GM18526 (cell line): Measurements from ENCODE around the gene RBM12.

Experiments used
- POLR2A ChIP-seq: IDR thresholded peaks from 3 replicates; pipeline ENCODE4 v1.6.1; 2011; ENCODE audit not compliant: insufficient read length; ENCODE audit errors: extremely low read depth

Gene RBM12

GRCh38 chr20:35641743-35642142, 23.0 kb downstream of the RBM12 start:
- TF ChIP-seq POLR2A = no peak

- no peak for TF ChIP-seq POLR2A
These were observed 24.0 kb downstream of the RBM12 start for GRCh38 chr20:35640724-35641123.

DNA sequence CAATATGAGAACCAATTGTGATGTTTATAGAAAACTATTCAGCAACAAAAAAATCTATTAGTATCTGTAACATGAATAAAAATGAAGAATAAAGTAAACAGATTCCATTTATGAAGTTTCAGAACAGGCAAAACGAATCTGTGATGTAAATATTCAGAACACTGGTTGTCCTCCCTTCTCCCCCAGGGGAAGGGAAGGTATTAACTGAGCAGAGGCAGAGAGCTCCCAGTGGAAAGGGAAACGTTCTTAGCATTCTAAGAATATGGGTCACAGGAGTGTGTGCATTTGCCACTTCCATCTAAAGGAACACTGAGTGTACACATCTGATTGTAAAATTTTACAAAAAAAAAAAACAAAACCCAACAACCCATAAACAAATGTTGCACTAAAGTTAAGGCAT, 25.9 kb downstream of the RBM12 start:
- no peak for TF ChIP-seq POLR2A

DNA sequence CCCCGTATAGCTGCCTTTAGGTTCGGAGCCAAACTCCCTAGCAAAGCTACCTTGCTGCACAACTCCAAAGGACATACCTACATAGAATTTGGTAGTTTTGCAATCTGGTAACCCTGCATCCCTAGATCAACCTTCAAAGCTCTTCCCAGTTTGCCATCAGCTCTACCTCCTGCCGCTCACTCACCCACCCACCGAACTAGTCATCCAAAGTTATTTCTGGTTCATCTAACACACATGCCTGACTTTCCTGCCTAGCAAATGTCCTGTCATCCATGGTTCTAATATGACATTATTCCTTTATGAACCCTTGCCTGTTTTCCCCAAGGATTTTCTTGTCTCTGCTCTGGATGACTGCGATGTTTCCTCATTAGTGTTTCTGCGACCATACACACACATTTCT, 27.4 kb downstream of the RBM12 start:
- no peak for TF ChIP-seq POLR2A

DNA sequence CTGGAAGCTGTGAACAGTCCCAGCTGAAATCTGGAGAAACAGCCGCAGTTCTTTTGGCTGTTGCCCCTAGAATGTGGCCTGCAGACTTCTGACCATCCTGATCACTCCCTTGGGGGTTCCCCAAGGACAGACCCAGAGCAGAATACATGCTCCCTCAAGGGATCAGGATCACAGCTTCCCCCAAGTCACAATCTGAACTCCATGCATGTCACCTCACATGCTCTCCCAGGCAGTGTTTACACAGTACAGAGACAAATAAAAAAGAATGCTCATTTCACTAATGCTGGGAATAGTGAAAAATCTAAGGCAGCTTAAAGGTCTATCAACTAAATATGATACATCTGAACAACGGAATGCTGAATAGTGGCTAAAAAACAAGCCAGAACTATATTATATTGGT, 28.6 kb downstream of the RBM12 start:
- no peak for TF ChIP-seq POLR2A

- TF ChIP-seq POLR2A = no peak
These were observed 29.0 kb downstream of the RBM12 start for GRCh38 chr20:35635652-35636051.

- no peak for TF ChIP-seq POLR2A
These were observed 32.1 kb downstream of the RBM12 start for GRCh38 chr20:35632539-35633115.

DNA sequence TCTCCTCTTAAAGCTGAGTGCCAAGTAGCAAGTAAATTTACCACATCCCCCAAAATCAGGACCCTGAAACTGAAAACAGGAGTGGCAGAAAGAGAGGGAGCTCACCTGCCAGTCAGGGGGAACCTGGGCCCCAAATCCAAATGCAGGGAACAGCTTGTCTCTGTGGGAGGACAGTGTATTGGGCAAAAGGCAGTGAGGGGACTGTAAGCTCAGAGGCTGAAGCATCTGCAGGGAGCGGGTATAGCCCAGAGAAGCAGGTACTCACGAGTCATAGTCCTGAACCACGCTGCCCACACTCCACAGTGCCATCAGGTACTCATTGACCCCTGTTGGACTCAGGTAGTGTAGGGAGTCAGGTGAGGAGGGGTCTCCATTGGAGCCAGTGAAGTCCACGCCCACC, 34.1 kb downstream of the RBM12 start:
- no peak for TF ChIP-seq POLR2A

GRCh38 chr20:35629427-35630145, 35.1 kb downstream of the RBM12 start:
- no peak for TF ChIP-seq POLR2A

DNA sequence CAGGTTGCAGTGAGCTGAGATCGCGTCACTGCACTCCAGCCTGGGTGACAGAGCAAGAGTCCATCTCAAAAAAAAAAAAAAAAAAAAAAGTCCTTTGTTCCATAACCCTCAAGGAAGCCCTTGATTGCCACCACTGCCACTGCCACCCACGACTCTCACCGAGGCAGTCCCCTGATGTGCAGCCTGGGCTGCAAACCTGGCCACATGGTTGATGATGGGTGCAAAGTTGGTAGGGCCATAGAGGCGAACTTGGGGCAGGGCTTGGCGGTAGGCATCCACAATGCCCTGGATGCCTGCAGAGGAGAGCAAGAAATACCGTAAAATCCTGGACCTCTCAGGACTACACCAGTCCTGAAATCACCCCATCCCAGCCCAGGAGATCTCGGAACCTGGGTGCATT, 37.6 kb downstream of the RBM12 start:
- no peak for TF ChIP-seq POLR2A

- no peak for TF ChIP-seq POLR2A
These were observed 38.2 kb downstream of the RBM12 start for GRCh38 chr20:35626386-35627001.

DNA sequence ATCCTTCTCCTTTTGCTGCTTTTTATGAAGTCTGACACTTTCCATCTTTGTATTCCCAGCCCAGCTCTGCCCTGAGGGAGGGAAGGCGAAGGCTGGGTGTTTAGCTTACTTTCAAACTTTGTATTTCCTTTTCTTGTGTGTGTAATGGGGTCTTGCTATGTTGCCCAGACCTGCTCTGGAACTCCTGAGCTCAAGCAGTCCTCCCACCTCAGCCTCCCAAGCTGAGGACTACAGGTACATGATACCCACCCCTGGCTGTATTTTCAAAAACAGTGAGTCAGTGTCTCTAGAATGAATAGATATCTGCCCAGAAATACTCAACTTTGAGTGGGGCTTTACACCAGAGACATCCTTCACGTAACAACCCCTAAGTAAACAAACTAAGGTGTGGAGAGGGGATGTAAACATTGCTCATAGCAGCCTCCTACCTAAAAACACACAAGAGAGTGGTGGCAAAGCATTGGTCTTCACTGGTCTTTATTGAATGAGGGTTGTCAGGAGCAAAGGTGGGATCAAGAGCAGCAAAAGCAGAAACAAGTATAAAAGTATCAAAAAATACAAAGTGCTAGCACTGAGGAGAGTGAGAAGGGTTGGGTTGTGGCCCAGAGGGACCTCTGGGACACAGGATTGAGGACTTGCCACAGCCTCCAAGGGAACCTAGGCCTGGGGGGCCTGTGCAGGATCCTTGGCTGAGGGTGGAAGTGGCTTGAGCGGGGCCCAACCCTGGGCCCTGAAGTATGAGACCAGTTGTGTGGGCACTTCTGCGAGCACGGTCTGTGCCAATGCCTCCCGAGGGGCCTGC, 38.9 kb downstream of the RBM12 start:
- no peak for TF ChIP-seq POLR2A

DNA sequence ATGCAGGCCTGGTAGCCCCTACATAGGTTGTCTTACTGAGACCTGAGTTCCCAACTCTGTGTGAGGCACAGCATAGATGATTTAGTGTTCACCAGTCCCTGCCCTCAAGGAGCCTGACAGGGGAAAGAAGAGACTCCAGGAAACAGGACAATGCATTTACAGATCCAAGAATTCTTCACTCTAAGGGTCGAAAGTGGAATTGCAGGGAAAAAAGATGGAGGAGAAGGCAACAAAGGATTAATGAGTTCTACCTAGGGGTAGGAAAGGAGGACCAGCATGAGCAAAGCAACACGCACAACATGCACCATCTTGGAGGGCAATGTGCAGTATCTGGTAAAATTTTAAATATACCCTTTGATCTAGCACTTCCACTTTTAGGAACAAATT, 43.1 kb downstream of the RBM12 start:
- TF ChIP-seq POLR2A = no peak

DNA sequence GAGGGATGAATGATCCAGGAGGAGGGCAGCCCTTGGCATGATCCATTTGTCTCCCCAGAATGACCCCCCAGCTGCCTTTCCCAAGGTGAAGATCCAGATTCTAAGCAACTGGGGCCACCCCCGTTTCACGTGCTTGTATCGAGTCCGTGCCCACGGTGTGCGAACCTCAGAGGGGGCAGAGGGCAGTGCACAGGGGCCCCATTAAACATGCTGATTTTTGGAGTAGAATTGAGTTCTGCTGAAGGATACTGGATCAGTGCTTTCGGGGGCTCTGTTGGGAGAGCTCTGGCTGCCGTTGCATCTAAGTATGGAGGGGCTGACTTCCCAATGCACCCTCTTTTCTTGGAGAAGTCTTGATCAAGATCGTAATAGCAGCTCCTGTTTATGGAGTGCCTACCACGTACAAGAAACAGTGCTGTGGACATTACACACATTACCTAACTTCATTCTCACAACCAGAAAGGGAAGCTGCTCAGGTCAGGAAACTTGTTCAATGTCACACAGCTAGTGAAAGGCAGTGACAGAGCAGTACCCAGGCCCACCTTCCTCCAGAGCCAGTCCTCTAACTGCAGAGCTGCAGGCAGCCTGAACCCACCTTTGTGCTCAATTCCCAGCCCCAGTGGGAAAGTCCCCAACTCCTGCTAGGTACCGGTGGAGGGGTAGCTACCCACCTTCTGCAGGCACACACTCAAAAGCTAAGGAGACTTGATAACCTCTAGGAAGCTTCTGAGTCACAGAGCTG, 43.7 kb downstream of the RBM12 start:
- no peak for TF ChIP-seq POLR2A

DNA sequence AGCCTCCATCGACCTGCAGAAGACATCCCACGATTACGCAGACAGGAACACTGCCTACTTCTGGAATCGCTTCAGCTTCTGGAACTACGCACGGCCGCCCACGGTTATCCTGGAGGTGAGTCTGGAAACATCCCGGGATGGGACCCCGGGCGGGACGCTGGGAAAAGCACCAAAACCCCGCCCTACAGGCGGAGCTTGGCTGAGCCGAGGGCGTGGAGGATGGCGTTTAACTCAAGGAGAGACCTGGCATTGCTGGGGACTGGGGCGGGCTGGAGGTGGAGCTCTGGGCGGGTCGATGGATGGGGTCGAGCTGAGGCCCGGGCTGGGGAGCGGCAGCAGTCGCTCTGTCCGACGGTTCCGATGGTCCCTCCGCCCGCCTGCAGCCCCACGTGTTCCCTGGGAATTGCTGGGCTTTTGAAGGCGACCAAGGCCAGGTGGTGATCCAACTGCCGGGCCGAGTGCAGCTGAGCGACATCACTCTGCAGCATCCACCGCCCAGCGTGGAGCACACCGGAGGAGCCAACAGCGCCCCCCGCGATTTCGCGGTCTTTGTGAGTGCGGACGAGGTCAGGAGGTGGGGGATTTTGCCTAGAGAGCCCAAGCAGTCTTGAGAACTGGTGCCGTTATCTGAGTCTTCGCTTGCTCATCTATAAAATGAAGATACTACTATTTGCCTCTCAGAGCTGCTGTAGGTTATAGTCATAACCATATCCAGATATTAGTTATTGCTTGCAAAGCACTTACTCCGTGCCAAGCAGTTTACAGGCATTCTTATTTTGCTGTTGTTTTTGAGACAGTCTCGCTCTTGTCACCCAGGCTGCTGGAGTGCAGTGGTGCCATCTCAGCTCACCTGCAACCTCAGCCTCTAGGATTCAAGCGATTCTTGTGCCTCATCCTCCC, 45.3 kb downstream of the RBM12 start:
- no peak for TF ChIP-seq POLR2A
